OCI-LY7 (cell line): ENCODE measurements around the gene MYL3. TPM values are rescaled to one million over a fixed set of nuclear protein-coding genes. Genes with fewer than 3 reads are reported as not detected.

Source experiments
- BruUV-seq: library from RNA; stranded (reverse); fragments of 400-500 nt; replicated peaks from 2 replicates; lab custom pipeline; 2021; lab: Mats Ljungman, UMichigan
- CTCF ChIA-PET: fragments of 300-600 bp; sonication (Branson Sonifier 250); formaldehyde crosslinking; loops from one replicate; lab custom pipeline; 2022; ENCODE audit warnings: antibody characterized with exemption; ENCODE audit not compliant: unreplicated experiment; lab: Charles Lee
- POLR2A ChIA-PET: fragments of 300-600 bp; sonication (Branson Sonifier 250); formaldehyde crosslinking; loops from one replicate; lab custom pipeline; 2022; ENCODE audit warnings: antibody characterized with exemption; lab: Charles Lee
- DNase-seq: peaks from one replicate; pipeline ENCODE4 v3.0.0-alpha.2; 2015; ENCODE audit warnings: low spot score
- H2AFZ ChIP-seq: fragments of 200-600 bp; sonication (generic), shearing (Covaris generic); 2 replicates; pipeline ENCODE4 v1.6.1; 2014; ENCODE audit warnings: mild to moderate bottlenecking, antibody characterized with exemption, low read length, moderate library complexity
- H3K27ac ChIP-seq: fragments of 200-600 bp; sonication (generic); 2 replicates; pipeline ENCODE4 v1.5.1; 2014; ENCODE audit warnings: mixed run types, low read depth, mild to moderate bottlenecking, moderate library complexity, low read length, inconsistent platforms; ENCODE audit not compliant: poor library complexity, severe bottlenecking
- H3K36me3 ChIP-seq: fragments of 200-600 bp; sonication (generic); 2 replicates; pipeline ENCODE4 v1.6.1; 2014; ENCODE audit warnings: mild to moderate bottlenecking, antibody characterized with exemption, low read length, moderate library complexity, mixed read lengths; ENCODE audit not compliant: insufficient read depth
- H3K4me1 ChIP-seq: fragments of 200-600 bp; sonication (generic); 2 replicates; pipeline ENCODE4 v1.5.1; 2014; ENCODE audit warnings: mild to moderate bottlenecking, low read length; ENCODE audit not compliant: insufficient read depth, poor library complexity, severe bottlenecking
- H3K4me2 ChIP-seq: fragments of 200-600 bp; sonication (generic); 2 replicates; pipeline ENCODE4 v1.6.1; 2014; ENCODE audit warnings: mild to moderate bottlenecking, low read length
- H3K4me3 ChIP-seq: fragments of 200-600 bp; sonication (generic); 2 replicates; pipeline ENCODE4 v1.5.1; 2014; ENCODE audit warnings: mild to moderate bottlenecking, low read depth, low read length; ENCODE audit not compliant: poor library complexity, severe bottlenecking
- H3K79me2 ChIP-seq: fragments of 200-600 bp; sonication (generic); 2 replicates; pipeline ENCODE4 v1.6.1; 2016; ENCODE audit warnings: low read depth, mild to moderate bottlenecking, low read length, moderate library complexity, mixed read lengths; ENCODE audit not compliant: insufficient read depth
- H3K9me2 ChIP-seq: fragments of 200-600 bp; sonication (generic); 2 replicates; pipeline ENCODE4 v1.6.1; 2016; ENCODE audit warnings: mild to moderate bottlenecking, low read length, mixed read lengths; ENCODE audit not compliant: insufficient read depth
- H3K9me3 ChIP-seq: fragments of 200-600 bp; sonication (generic); 2 replicates; pipeline ENCODE4 v1.6.1; 2014; ENCODE audit warnings: mild to moderate bottlenecking, mixed run types, low read length, mixed read lengths
- H4K20me1 ChIP-seq: fragments of 200-600 bp; sonication (generic); 2 replicates; pipeline ENCODE4 v1.6.1; 2014; ENCODE audit warnings: mild to moderate bottlenecking, antibody characterized with exemption, low read length, moderate library complexity, mixed read lengths; ENCODE audit not compliant: insufficient read depth
- EZH2phosphoT487 ChIP-seq: fragments of 200-600 bp; sonication (generic); IDR thresholded peaks from 2 replicates; pipeline ENCODE4 v1.6.1; 2018; ENCODE audit warnings: low read depth, borderline replicate concordance, mild to moderate bottlenecking, mixed run types, antibody characterized with exemption, low read length, moderate library complexity, mixed read lengths
- intact Hi-C: fragments of 100-400 bp; cut with micrococcal nuclease; formaldehyde crosslinking; loops from one replicate; pipeline ENCODE4 v1.10.0; 2022; ENCODE audit not compliant: unreplicated experiment
- total RNA-seq, 2 experiments: library from RNA; depleted of rRNA in 1 of 2; stranded (reverse); fragments of >200 nt in 1 of 2; shearing (Covaris generic) in 1 of 2; gene quantifications; 2 replicates each; pipeline ENCODE4 v1.2.3, GENCODE V29; 2014 to 2022
- TF ChIP-seq, protein P1 (sequence below): fragments of 200-600 bp; sonication (generic); conservative IDR thresholded peaks from 2 replicates; pipeline ENCODE4 v1.5.1; 2014; ENCODE audit warnings: mild to moderate bottlenecking, antibody characterized with exemption, low read length, moderate library complexity, mixed read lengths

The MYL3 gene
- total RNA-seq, 2 experiments from 2014 or later: not detected

DNA sequence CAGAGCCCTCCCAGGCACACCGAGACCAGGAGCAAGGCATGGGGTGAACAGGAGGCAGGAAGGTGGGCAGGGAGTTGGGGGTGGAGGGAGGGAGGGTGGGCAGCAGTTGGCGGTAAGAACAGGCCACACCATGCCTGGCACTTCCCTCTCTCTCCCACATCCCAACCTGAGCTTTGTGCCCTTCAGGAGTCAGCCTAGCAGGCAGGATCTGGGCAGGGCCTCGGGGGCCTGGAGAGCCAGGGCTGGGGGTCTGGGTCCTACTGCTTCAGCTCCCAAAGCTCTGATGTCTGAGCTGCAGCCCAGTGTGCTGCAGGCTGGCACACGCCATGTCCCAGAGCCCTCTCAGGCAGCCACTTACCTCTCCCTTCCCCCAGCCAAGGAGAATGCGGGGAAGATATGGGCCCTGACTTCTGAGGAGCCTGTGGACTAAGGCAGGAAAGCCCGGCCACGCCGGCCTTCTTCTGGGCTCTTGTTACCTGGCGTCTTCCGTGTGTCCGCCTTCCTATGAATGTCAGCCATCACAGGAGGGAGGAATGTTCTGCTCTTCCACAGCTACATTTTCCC is 2.9 kb upstream of the MYL3 start:
- no peak for TF ChIP-seq EZH2phosphoT487
- TF ChIP-seq, protein P1, sequence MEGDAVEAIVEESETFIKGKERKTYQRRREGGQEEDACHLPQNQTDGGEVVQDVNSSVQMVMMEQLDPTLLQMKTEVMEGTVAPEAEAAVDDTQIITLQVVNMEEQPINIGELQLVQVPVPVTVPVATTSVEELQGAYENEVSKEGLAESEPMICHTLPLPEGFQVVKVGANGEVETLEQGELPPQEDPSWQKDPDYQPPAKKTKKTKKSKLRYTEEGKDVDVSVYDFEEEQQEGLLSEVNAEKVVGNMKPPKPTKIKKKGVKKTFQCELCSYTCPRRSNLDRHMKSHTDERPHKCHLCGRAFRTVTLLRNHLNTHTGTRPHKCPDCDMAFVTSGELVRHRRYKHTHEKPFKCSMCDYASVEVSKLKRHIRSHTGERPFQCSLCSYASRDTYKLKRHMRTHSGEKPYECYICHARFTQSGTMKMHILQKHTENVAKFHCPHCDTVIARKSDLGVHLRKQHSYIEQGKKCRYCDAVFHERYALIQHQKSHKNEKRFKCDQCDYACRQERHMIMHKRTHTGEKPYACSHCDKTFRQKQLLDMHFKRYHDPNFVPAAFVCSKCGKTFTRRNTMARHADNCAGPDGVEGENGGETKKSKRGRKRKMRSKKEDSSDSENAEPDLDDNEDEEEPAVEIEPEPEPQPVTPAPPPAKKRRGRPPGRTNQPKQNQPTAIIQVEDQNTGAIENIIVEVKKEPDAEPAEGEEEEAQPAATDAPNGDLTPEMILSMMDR: no peak
- Histone ChIP-seq H3K27ac (no peak overlapping the region), H3K9me3 (no peaks in the 10 kb centered on the region), H2AFZ (no peak overlapping the region), H3K36me3 (no peaks in the 10 kb centered on the region), H3K4me2 (no peak overlapping the region), H3K79me2 (no peaks in the 10 kb centered on the region), H4K20me1 (no peaks in the 10 kb centered on the region), H3K9me2 (no peaks in the 10 kb centered on the region), H3K4me3 (no peak overlapping the region), H3K4me1 (no peaks in the 10 kb centered on the region)
- CTCF ChIA-PET: no interaction called here
- BruUV-seq: no TSS peak
- DNase-seq: no peak
- POLR2A ChIA-PET: interaction anchor here (0.6 kb wide), 1 partner anchor 58 kb away, joined by 4 read pairs; no protein-coding TSS in a partner anchor
- intact Hi-C loops: loop anchor here (1.0 to 2.0 kb wide), 3 partner anchors 29 to 505 kb away; no protein-coding TSS in a partner anchor

DNA sequence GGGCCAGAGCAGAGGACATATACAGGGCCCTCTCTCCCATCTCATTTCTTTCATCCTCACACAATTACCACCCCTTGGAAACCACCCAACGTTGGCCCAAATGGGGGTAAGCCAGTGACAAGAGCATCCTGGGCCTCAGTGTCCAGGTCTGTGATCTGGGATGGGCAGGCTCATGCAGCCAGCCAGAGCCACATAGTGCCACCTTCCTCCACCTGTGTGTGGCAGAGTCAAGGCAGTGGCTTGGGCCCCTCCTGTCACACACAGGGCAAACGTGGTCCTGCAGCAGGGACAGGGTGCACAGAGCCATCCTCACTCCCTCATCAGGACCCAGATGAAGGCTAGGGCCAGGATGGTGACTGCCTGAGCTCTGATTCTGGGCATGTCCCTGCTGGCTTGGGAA is 2.3 kb upstream of the MYL3 start:
- Histone ChIP-seq H3K27ac (no peak overlapping the region), H3K9me2 (no peaks in the 10 kb centered on the region), H4K20me1 (no peaks in the 10 kb centered on the region), H3K4me2 (no peak overlapping the region), H2AFZ (no peak overlapping the region), H3K36me3 (no peaks in the 10 kb centered on the region), H3K9me3 (no peaks in the 10 kb centered on the region), H3K79me2 (no peaks in the 10 kb centered on the region), H3K4me3 (no peak overlapping the region), H3K4me1 (no peaks in the 10 kb centered on the region)
- POLR2A ChIA-PET: no interaction called here
- TF ChIP-seq, protein P1: no peak
- TF ChIP-seq EZH2phosphoT487: no peak
- no peak for DNase-seq
- CTCF ChIA-PET: no interaction called here
- intact Hi-C loops: no loop called here
- BruUV-seq: no TSS peak

DNA sequence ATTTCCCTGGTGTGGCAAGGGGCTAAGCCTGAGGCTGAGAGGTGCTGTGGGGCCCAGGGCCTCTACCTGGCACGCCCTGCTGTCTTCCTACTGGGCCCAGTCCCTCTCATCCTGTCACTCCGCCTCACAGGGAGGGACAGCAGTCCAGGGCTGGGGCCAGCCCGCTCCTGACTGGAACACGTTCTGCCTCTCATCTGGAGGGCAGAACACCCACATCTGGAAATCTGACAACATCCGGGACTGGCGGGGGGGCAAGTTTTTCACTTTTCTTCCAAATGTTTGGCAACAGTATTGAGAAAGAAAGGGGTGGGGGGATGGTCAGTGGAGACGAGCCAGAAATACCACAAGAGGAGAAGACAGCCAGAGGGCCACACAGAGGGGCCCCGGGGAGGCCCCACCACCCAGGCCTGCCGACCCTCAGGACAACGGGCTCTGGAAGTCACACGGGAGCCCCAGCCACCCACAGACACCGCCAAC is 1.8 kb upstream of the MYL3 start:
- H3K9me3 ChIP-seq: no peaks in the 10 kb centered on the region
- H3K4me2 ChIP-seq: no peak overlapping the region
- H3K4me1 ChIP-seq: no peaks in the 10 kb centered on the region
- ChIA-PET POLR2A (no interaction called here), CTCF (no interaction called here)
- no peaks in the 10 kb centered on the region for H3K79me2 ChIP-seq
- DNase-seq: no peak
- no TSS peak for BruUV-seq
- no peaks in the 10 kb centered on the region for H4K20me1 ChIP-seq
- H3K9me2 ChIP-seq: no peaks in the 10 kb centered on the region
- no peak overlapping the region for H3K4me3 ChIP-seq
- TF ChIP-seq, protein P1: no peak
- TF ChIP-seq EZH2phosphoT487: no peak
- intact Hi-C loops: no loop called here
- no peaks in the 10 kb centered on the region for H3K36me3 ChIP-seq
- H2AFZ ChIP-seq: no peak overlapping the region
- no peak overlapping the region for H3K27ac ChIP-seq
